Neural progenitor cell (in vitro differentiated cells): ENCODE results near the gene ZBTB42. TPM values are rescaled to one million over a fixed set of nuclear protein-coding genes. Genes with fewer than 3 reads are reported as not detected.
A peak's percentile ranks its signal among the peaks of the same experiment; 100 is the strongest.

Experiments
- DNase-seq: peaks from one replicate; pipeline ENCODE4 v3.0.0-alpha.2; 2016; ENCODE audit warnings: low spot score
- H2AFZ ChIP-seq: fragments of 200-600 bp; sonication (generic); replicated peaks from 2 replicates; pipeline ENCODE4 v1.6.1; 2016; ENCODE audit warnings: antibody characterized with exemption
- H3F3A ChIP-seq: fragments of 200-600 bp; sonication (generic); 2 replicates; pipeline ENCODE4 v1.6.1; 2016; ENCODE audit warnings: antibody characterized with exemption, low read depth
- H3K27ac ChIP-seq: fragments of 200-600 bp; sonication (generic); 2 replicates; pipeline ENCODE4 v1.5.1; 2016; ENCODE audit warnings: mild to moderate bottlenecking
- H3K27me3 ChIP-seq: fragments of 200-600 bp; sonication (generic); 2 replicates; pipeline ENCODE4 v1.6.1; 2016; ENCODE audit warnings: mild to moderate bottlenecking, moderate library complexity
- H3K36me3 ChIP-seq: fragments of 200-600 bp; sonication (generic); 2 replicates; pipeline ENCODE4 v1.5.1; 2016
- H3K4me1 ChIP-seq: fragments of 200-600 bp; sonication (generic); 2 replicates; pipeline ENCODE4 v1.6.1; 2016; ENCODE audit warnings: mixed run types
- H3K4me2 ChIP-seq: fragments of 200-600 bp; sonication (generic); 2 replicates; pipeline ENCODE4 v1.6.1; 2016
- H3K4me3 ChIP-seq: fragments of 200-600 bp; sonication (generic); 2 replicates; pipeline ENCODE4 v1.5.1; 2016
- H3K79me2 ChIP-seq: fragments of 200-600 bp; sonication (generic); 2 replicates; pipeline ENCODE4 v1.6.1; 2016; ENCODE audit warnings: low read depth
- H3K9ac ChIP-seq: fragments of 200-600 bp; sonication (generic); 2 replicates; pipeline ENCODE4 v1.6.1; 2016
- H3K9me3 ChIP-seq: fragments of 200-600 bp; sonication (generic); 2 replicates; pipeline ENCODE4 v1.5.1; 2016; ENCODE audit warnings: low read depth
- H4K20me1 ChIP-seq: fragments of 200-600 bp; sonication (generic); 2 replicates; pipeline ENCODE4 v1.6.1; 2016; ENCODE audit warnings: low read depth
- H3K27ac Mint-ChIP-seq: 3 replicates; pipeline ENCODE4 v1.8.0; 2021; ENCODE audit warnings: mixed read lengths
- H3K27me3 Mint-ChIP-seq: 2 replicates; pipeline ENCODE4 v1.8.0; 2022; ENCODE audit warnings: low read depth, mild to moderate bottlenecking, inconsistent platforms, moderate library complexity, mixed read lengths; ENCODE audit not compliant: insufficient read depth
- H3K36me3 Mint-ChIP-seq: 3 replicates; pipeline ENCODE4 v1.8.0; 2021; ENCODE audit warnings: mixed read lengths
- H3K4me1 Mint-ChIP-seq: 3 replicates; pipeline ENCODE4 v1.8.0; 2021; ENCODE audit warnings: mixed read lengths
- H3K4me3 Mint-ChIP-seq: 3 replicates; pipeline ENCODE4 v1.8.0; 2021; ENCODE audit warnings: mild to moderate bottlenecking, moderate library complexity, mixed read lengths
- H3K9me3 Mint-ChIP-seq: 3 replicates; pipeline ENCODE4 v1.8.0; 2020; ENCODE audit warnings: mixed read lengths
- EZH2 ChIP-seq: fragments of 200-600 bp; sonication (generic); IDR thresholded peaks from 2 replicates; pipeline ENCODE4 v1.6.1; 2017; ENCODE audit warnings: antibody characterized with exemption, mild to moderate bottlenecking, moderate library complexity
- EZH2phosphoT487 ChIP-seq: fragments of 200-600 bp; sonication (generic); IDR thresholded peaks from 2 replicates; pipeline ENCODE4 v1.6.1; 2017; ENCODE audit warnings: antibody characterized with exemption
- total RNA-seq: library from RNA; depleted of rRNA; stranded (reverse); fragments of >200 nt; gene quantifications from 2 replicates; pipeline ENCODE4 v1.2.3, GENCODE V29; 2015; ENCODE audit warnings: low replicate concordance
- TF ChIP-seq, protein P1 (sequence below): fragments of 200-600 bp; sonication (generic); IDR thresholded peaks from 2 replicates; pipeline ENCODE4 v1.5.1; 2017; ENCODE audit warnings: antibody characterized with exemption, mild to moderate bottlenecking

ZBTB42 gene
- total RNA-seq, 1 donor from 2014 or later = 0.41 TPM

- peaks cover 9% of the 10 kb centered on the region for H3K4me1 ChIP-seq
- H4K20me1 ChIP-seq = no peaks in the 10 kb centered on the region
- TF ChIP-seq EZH2 = no peak
- TF ChIP-seq, protein P1, sequence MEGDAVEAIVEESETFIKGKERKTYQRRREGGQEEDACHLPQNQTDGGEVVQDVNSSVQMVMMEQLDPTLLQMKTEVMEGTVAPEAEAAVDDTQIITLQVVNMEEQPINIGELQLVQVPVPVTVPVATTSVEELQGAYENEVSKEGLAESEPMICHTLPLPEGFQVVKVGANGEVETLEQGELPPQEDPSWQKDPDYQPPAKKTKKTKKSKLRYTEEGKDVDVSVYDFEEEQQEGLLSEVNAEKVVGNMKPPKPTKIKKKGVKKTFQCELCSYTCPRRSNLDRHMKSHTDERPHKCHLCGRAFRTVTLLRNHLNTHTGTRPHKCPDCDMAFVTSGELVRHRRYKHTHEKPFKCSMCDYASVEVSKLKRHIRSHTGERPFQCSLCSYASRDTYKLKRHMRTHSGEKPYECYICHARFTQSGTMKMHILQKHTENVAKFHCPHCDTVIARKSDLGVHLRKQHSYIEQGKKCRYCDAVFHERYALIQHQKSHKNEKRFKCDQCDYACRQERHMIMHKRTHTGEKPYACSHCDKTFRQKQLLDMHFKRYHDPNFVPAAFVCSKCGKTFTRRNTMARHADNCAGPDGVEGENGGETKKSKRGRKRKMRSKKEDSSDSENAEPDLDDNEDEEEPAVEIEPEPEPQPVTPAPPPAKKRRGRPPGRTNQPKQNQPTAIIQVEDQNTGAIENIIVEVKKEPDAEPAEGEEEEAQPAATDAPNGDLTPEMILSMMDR = no peak
- no peak for TF ChIP-seq EZH2phosphoT487
- H3K4me3 Mint-ChIP-seq = no peak overlapping the region
- H3K9me3 ChIP-seq = no peaks in the 10 kb centered on the region
- H3K27ac Mint-ChIP-seq = no peak overlapping the region
- H3K79me2 ChIP-seq = no peaks in the 10 kb centered on the region
- no peak overlapping the region for H3K27ac ChIP-seq
- H3K36me3 ChIP-seq = no peaks in the 10 kb centered on the region
- H3K27me3 Mint-ChIP-seq = peaks cover 44% of the 10 kb centered on the region
- H3F3A ChIP-seq = peaks cover 31% of the 10 kb centered on the region
- no peak overlapping the region for H3K9ac ChIP-seq
- H3K4me3 ChIP-seq = no peak overlapping the region
- no peak for DNase-seq
- H3K36me3 Mint-ChIP-seq = no peaks in the 10 kb centered on the region
- H3K4me2 ChIP-seq = no peak overlapping the region
- H2AFZ ChIP-seq = no peak overlapping the region
- H3K9me3 Mint-ChIP-seq = peaks cover 7% of the 10 kb centered on the region
- H3K4me1 Mint-ChIP-seq = peaks cover 12% of the 10 kb centered on the region
- peaks cover 54% of the 10 kb centered on the region for H3K27me3 ChIP-seq
Observed at GRCh38 chr14:104841730-104842129, 40.8 kb downstream of the ZBTB42 start.

DNA sequence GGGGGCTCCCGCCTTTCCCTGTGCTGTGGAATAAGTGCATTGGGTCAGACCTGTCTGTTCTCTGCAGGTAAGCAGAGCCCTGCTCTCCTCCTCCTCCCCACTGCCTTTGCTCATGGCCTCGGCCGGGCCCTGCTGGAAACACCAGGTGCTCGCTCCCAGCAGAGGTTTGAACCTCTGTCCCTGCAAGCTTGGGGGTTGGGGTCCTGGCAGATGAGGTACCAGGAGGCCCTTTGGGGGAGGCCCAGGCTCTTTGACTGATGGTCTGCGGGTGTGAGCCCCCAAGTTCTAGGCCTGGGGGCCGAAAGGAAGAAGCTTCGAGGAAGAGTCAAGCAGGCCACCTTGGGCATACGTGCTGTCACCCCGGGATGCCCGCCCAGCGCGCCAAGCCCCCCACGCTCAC is 42.1 kb downstream of the ZBTB42 start:
- Histone ChIP-seq H3K27me3 (peaks cover 54% of the 10 kb centered on the region), H3K27ac (no peak overlapping the region), H3K4me1 (peaks cover 9% of the 10 kb centered on the region), H3K4me3 (peak overlapping the region; percentile 44), H2AFZ (peak overlapping the region; percentile 58), H3K9ac (no peak overlapping the region), H3F3A (peaks cover 31% of the 10 kb centered on the region), H3K9me3 (no peaks in the 10 kb centered on the region), H4K20me1 (no peaks in the 10 kb centered on the region), H3K79me2 (no peaks in the 10 kb centered on the region), H3K4me2 (peak overlapping the region; percentile 78), H3K36me3 (no peaks in the 10 kb centered on the region)
- Mint-ChIP-seq H3K4me3 (no peak overlapping the region), H3K4me1 (peaks cover 12% of the 10 kb centered on the region), H3K27me3 (peaks cover 41% of the 10 kb centered on the region), H3K27ac (no peak overlapping the region), H3K9me3 (peaks cover 7% of the 10 kb centered on the region), H3K36me3 (no peaks in the 10 kb centered on the region)
- TF ChIP-seq EZH2phosphoT487 = no peak
- TF ChIP-seq, protein P1 = no peak
- TF ChIP-seq EZH2 = no peak
- no peak for DNase-seq

GRCh38 chr14:104843442-104844305 is 42.8 kb downstream of the ZBTB42 start:
- DNase-seq = peak; percentile 89
- H3K9me3 Mint-ChIP-seq = peaks cover 4% of the 10 kb centered on the region
- Histone ChIP-seq H4K20me1 (no peaks in the 10 kb centered on the region), H3K27ac (no peak overlapping the region), H3K36me3 (no peaks in the 10 kb centered on the region), H3K4me3 (peak overlapping the region; percentile 44), H3K4me1 (peaks cover 9% of the 10 kb centered on the region), H3F3A (peaks cover 31% of the 10 kb centered on the region), H3K9me3 (no peaks in the 10 kb centered on the region), H2AFZ (peak overlapping the region; percentile 73), H3K27me3 (peaks cover 54% of the 10 kb centered on the region), H3K9ac (no peak overlapping the region), H3K4me2 (peak overlapping the region; percentile 78), H3K79me2 (no peaks in the 10 kb centered on the region)
- TF ChIP-seq, protein P1 = no peak
- TF ChIP-seq EZH2phosphoT487 = no peak
- peak; percentile 36 for TF ChIP-seq EZH2
- H3K36me3 Mint-ChIP-seq = no peaks in the 10 kb centered on the region
- H3K4me3 Mint-ChIP-seq = peak overlapping the region; percentile 78
- H3K27ac Mint-ChIP-seq = no peak overlapping the region
- H3K4me1 Mint-ChIP-seq = peaks cover 12% of the 10 kb centered on the region
- H3K27me3 Mint-ChIP-seq = peaks cover 39% of the 10 kb centered on the region
